Measurements from ENCODE around the gene PLB1. TPM values are rescaled to one million over a fixed set of nuclear protein-coding genes. Genes with fewer than 3 reads are reported as not detected.

PLB1 gene
- total and polyA plus RNA-seq, 9 of the 15 experiments (the other 6 are each of a cell fraction or from before 2014, with no cell fraction given) = 0.01 to 0.09 (median 0.07) TPM; not detected in 2

GRCh38 chr2:28587526-28588291 lies 91.8 kb downstream of the PLB1 start:
- Histone ChIP-seq H3K79me2 (ENCODE audit: control insufficient read depth, insufficient read depth, low read length) (no peaks in the 10 kb centered on the region), H3K36me3 (ENCODE audit: control insufficient read depth, insufficient read depth, low read length) (no peaks in the 10 kb centered on the region), H3K4me1 (replicated peaks in 1 of 2; ENCODE audit: control insufficient read depth in 2 of 2, insufficient read depth in 2 of 2, low read length in 2 of 2) (peaks cover 17 to 21% of the 10 kb centered on the region in 2 experiments), H3K27ac (ENCODE audit: extremely low read depth, low read depth, low read length) (no peak overlapping the region), H3K9me3 (replicated peaks; ENCODE audit: control insufficient read depth, insufficient read depth, low read depth, low read length) (no peaks in the 10 kb centered on the region), H3K9ac (ENCODE audit: insufficient read depth in 1 of 2, low read depth in 2 of 2, low read length in 2 of 2) (no peak overlapping the region), H3K27me3 (ENCODE audit: control insufficient read depth in 2 of 2, insufficient read depth in 2 of 2, low read length in 2 of 2) (peaks cover 0 to 13% of the 10 kb centered on the region in 2 experiments; a peak in 3 of 5 replicates), H3K4me2 (ENCODE audit: insufficient read depth, low read length) (no peak overlapping the region), H2AFZ (ENCODE audit: low read depth, low read length) (peak overlapping the region; percentile 42; the same call in 1 of the 2 replicates), H4K20me1 (replicated peaks; ENCODE audit: control insufficient read depth, insufficient read depth, low read length) (no peaks in the 10 kb centered on the region), H3K9me1 (ENCODE audit: control insufficient read depth, insufficient read depth, low read length) (no peaks in the 10 kb centered on the region), H3K4me3 (no peak overlapping the region)
- ChIA-PET CTCF (ENCODE audit: low intra/inter-chr PET ratio) (no interaction called here), POLR2A (no interaction called here)
- in situ Hi-C loops (cut with MboI) = loop anchor here (25.0 kb wide), 1 partner anchor 175 kb away; the partner anchor contains the start of gene PPP1CB
- DNase-seq (ENCODE audit: extremely low read depth in 1 of 4, low spot score in 3 of 4) = no peak
- TF ChIP-seq FOXA1 (IDR thresholded peaks at IDR 0.05; ENCODE audit: borderline replicate concordance) (no peak), EP300 (IDR thresholded peaks at IDR 0.05; ENCODE audit: low read length) (no peak), CAMTA2 (CRISPR knock-in tag; conservative IDR thresholded peaks at IDR 0.05) (no peak), CTCF (IDR thresholded peaks at IDR 0.05 in 2 of 3, conservative IDR thresholded peaks at IDR 0.05 in 1 of 3; ENCODE audit: insufficient read depth in 2 of 3, low read depth in 1 of 3, low read length in 3 of 3) (no peak), MTA3 (IDR thresholded peaks at IDR 0.05; ENCODE audit: borderline replicate concordance) (no peak), PREB (CRISPR knock-in tag; IDR thresholded peaks at IDR 0.05) (no peak)
- WGBS (ENCODE audit: insufficient coverage, low coverage, missing lambda C conversion rate) = 54% methylated on average over 14 of the region's 15 CpGs
- BruUV-seq (replicated peaks) = no TSS peak
- ATAC-seq = no peak
- intact Hi-C loops (cut with micrococcal nuclease) = loop anchor here (10.0 kb wide), 1 partner anchor 607 kb away; no protein-coding TSS in a partner anchor
- no peak for FAIRE-seq

Measured in K562 (cell line).